ENCODE measurements around the gene EML4. TPM values are rescaled to one million over a fixed set of nuclear protein-coding genes. Genes with fewer than 3 reads are reported as not detected.

EML4 gene
- total and polyA plus RNA-seq, 4 experiments from 2014 or later = 52.8 to 172 (median 140) TPM

DNA sequence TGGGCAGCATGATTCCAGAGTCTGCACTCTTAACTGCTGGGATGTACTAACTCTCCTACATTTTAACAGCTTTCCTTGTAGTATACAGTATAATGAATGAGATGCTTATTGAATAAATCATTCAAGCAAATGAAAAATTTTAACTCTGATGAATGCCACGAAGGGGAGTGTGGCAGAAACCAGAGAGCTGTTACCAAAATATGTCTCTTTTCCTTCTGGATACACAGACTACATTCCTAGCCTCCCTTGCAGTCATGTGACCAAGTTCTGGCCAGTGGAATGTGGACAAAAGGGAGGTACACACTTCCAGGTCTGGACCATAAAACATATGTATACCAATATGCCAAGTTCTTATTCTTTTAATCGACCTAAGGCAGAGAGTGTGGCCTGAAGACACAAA lies 1.7 kb upstream of the EML4 start:
- H3K9me3 ChIP-seq (ENCODE audit: control insufficient read depth in 1 of 2, low read length in 2 of 2) = no peaks in the 10 kb centered on the region
- no peak overlapping the region for H3K27ac ChIP-seq (ENCODE audit: low read depth, low read length)
- no peaks in the 10 kb centered on the region for H3K27me3 Mint-ChIP-seq
- H3K36me3 Mint-ChIP-seq = peaks cover 0 to 3% of the 10 kb centered on the region in 2 donors
- H3K4me3 ChIP-seq (ENCODE audit: low read length in 2 of 2) = no peak overlapping the region
- no peaks in the 10 kb centered on the region for H3K27me3 ChIP-seq (ENCODE audit: insufficient read depth, low read length)
- no peaks in the 10 kb centered on the region for H3K9me3 Mint-ChIP-seq
- peak overlapping the region in 1 of 8 donors; percentile 3 for H3K4me3 Mint-ChIP-seq
- peak overlapping the region in 5 of 7 donors; percentile 33 to 79 (median 71) for H3K27ac Mint-ChIP-seq
- no peaks in the 10 kb centered on the region for H3K36me3 ChIP-seq (ENCODE audit: insufficient read depth, low read length)
- no peak for DNase-seq
- ChIA-PET CTCF (ENCODE audit: partially characterized antibody) (interaction anchor here (1.2 to 4.6 kb wide), 6 partner anchors 13 to 72 kb away, joined by 3 to 19 read pairs (median 5); no protein-coding TSS in a partner anchor), POLR2A (ENCODE audit: partially characterized antibody) (interaction anchor here (1.0 to 10.3 kb wide), 7 partner anchors 13 to 67 kb away, joined by 3 to 114 read pairs (median 6); no protein-coding TSS in a partner anchor)
- H3K4me1 ChIP-seq (ENCODE audit: insufficient read depth, low read length) = peaks cover 13% of the 10 kb centered on the region
- intact Hi-C loops (cut with micrococcal nuclease) = no loop called here
- peaks cover 0 to 14% (median 5%) of the 10 kb centered on the region in 4 donors for H3K4me1 Mint-ChIP-seq

DNA sequence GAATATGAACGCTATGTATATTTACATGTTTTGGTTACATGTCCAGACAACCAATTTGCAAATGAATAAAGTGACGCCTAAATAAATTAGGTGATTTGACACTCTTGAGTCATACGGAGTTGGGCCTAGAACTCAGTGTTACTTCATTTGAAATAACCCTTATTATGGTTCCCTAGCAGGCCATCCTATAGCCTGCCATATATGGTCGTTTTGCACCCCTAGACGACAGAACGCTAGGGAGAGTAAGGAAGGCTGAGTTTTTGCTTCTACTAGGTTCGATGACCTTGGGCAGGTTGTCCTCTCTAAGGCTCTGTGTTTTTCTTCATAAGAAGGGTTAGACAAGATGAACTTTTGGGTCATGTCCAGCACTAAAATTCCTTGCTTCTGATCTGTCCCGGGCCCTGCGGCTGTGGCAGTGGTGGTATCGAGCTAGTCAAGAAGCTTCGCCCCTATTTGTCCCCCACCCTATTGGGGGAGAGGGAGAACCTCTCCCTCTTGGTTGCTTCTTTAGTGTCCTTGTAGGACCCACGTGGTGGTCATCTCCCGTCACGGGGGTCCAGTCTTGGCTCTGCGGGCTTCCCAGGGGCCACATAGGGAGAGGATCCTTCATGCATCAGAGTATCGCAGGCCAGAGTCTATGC lies 574 bp upstream of the EML4 start:
- Histone ChIP-seq H3K27me3 (ENCODE audit: insufficient read depth, low read length) (no peaks in the 10 kb centered on the region), H3K9me3 (ENCODE audit: control insufficient read depth in 1 of 2, low read length in 2 of 2) (no peaks in the 10 kb centered on the region), H3K4me1 (ENCODE audit: insufficient read depth, low read length) (peaks cover 24% of the 10 kb centered on the region), H3K4me3 (ENCODE audit: low read length in 2 of 2) (no peak overlapping the region), H3K27ac (ENCODE audit: low read depth, low read length) (peak overlapping the region; percentile 55), H3K36me3 (ENCODE audit: insufficient read depth, low read length) (no peaks in the 10 kb centered on the region)
- Mint-ChIP-seq H3K27me3 (no peaks in the 10 kb centered on the region), H3K4me3 (peak overlapping the region in 5 of 8 donors; percentile 48 to 71 (median 65)), H3K36me3 (peaks cover 0 to 13% of the 10 kb centered on the region in 2 donors), H3K27ac (peak overlapping the region in 3 of 7 donors; percentile 84 to 95 (median 94)), H3K9me3 (no peaks in the 10 kb centered on the region), H3K4me1 (peaks cover 0 to 24% (median 12%) of the 10 kb centered on the region in 4 donors)
- intact Hi-C loops (cut with micrococcal nuclease) = loop anchor here (1.0 to 2.0 kb wide), 5 partner anchors 36 to 328 kb away; partner anchors contain the start of gene COX7A2L
- no peak for DNase-seq
- ChIA-PET CTCF (ENCODE audit: partially characterized antibody) (interaction anchor here (1.0 to 4.6 kb wide), 3 partner anchors 28 to 73 kb away, joined by 3 to 19 read pairs (median 6); no protein-coding TSS in a partner anchor), POLR2A (ENCODE audit: partially characterized antibody) (interaction anchor here (0.9 to 10.3 kb wide), 6 partner anchors 23 to 69 kb away, joined by 3 to 114 read pairs (median 4); no protein-coding TSS in a partner anchor)

GRCh38 chr2:42169874-42170521 lies 845 bp downstream of the EML4 start:
- CTCF ChIA-PET (ENCODE audit: partially characterized antibody) = interaction anchor here (1.0 to 5.5 kb wide), 6 partner anchors 26 to 73 kb away, joined by 3 to 60 read pairs (median 10); no protein-coding TSS in a partner anchor
- Histone ChIP-seq H3K27ac (ENCODE audit: low read depth, low read length) (peak overlapping the region; percentile 95), H3K4me1 (ENCODE audit: insufficient read depth, low read length) (peaks cover 34% of the 10 kb centered on the region), H3K36me3 (ENCODE audit: insufficient read depth, low read length) (no peaks in the 10 kb centered on the region), H3K9me3 (ENCODE audit: control insufficient read depth in 1 of 2, low read length in 2 of 2) (no peaks in the 10 kb centered on the region), H3K27me3 (ENCODE audit: insufficient read depth, low read length) (no peaks in the 10 kb centered on the region), H3K4me3 (ENCODE audit: low read length in 2 of 2) (peak overlapping the region; percentile 71 to 81)
- H3K27me3 Mint-ChIP-seq = no peaks in the 10 kb centered on the region
- H3K9me3 Mint-ChIP-seq = no peaks in the 10 kb centered on the region
- no peak overlapping the region for H3K27ac Mint-ChIP-seq
- peaks cover 0 to 30% (median 14%) of the 10 kb centered on the region in 4 donors for H3K4me1 Mint-ChIP-seq
- intact Hi-C loops (cut with micrococcal nuclease) = loop anchor here (1.0 to 2.0 kb wide), 7 partner anchors 37 to 329 kb away; partner anchors contain the start of gene COX7A2L
- peak; percentile 30 to 43 (median 37) for DNase-seq
- H3K4me3 Mint-ChIP-seq = no peak overlapping the region
- peaks cover 0 to 14% of the 10 kb centered on the region in 2 donors for H3K36me3 Mint-ChIP-seq
- POLR2A ChIA-PET (ENCODE audit: partially characterized antibody) = interaction anchor here (1.0 to 10.3 kb wide), 16 partner anchors 12 to 191 kb away, joined by 3 to 114 read pairs (median 9); partner anchors contain the start of gene COX7A2L

DNA sequence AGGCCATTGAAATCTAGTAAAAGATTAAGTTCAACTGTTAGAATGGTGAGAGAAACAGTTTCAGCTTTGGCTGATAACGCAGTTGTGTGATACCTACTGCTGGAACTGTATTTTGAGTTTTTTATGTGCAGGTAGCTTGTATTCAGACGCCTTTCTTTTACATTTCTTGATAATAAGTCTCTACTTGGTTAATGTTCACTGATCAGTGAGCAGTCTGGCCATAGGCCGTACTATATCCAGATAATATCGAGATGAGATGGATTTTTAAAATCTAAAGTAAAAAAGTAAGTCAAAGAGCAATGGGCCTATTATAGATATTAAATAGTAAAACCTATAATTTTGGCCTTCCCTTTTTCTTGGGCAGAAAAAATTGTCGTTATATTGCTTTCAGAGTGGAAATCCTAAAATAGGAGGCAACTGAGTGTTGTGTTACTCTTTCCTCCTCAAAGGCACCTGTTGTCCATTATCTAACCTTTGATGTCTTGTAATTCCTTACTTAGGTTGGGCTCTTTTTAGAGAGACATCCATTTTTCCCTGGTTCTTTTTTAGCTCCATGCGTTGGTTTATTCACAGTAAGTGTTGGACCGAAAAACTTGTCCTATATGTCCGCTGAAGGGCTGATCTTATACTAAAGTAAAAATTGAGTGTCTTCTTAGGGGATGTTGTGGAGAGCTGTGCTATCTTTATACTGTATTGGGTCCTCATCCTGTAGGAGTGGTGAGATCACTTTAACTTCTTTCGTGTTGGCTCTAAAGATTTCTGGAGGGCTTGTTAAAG lies 1.7 kb downstream of the EML4 start:
- ChIA-PET POLR2A (ENCODE audit: partially characterized antibody) (interaction anchor here (0.8 to 10.3 kb wide), 23 partner anchors 11 to 190 kb away, joined by 3 to 114 read pairs (median 5); partner anchors contain the start of gene COX7A2L), CTCF (ENCODE audit: partially characterized antibody) (interaction anchor here (0.6 to 5.5 kb wide), 13 partner anchors 11 to 158 kb away, joined by 3 to 60 read pairs (median 5); no protein-coding TSS in a partner anchor)
- H3K27me3 Mint-ChIP-seq = no peaks in the 10 kb centered on the region
- H3K4me3 Mint-ChIP-seq = no peak overlapping the region
- intact Hi-C loops (cut with micrococcal nuclease) = loop anchor here (1.0 kb wide), 3 partner anchors 25 to 156 kb away; no protein-coding TSS in a partner anchor
- H3K36me3 Mint-ChIP-seq = peaks cover under 1 to 15% of the 10 kb centered on the region in 2 donors
- no peak overlapping the region for H3K27ac Mint-ChIP-seq
- H3K9me3 Mint-ChIP-seq = no peaks in the 10 kb centered on the region
- Histone ChIP-seq H3K9me3 (ENCODE audit: control insufficient read depth in 1 of 2, low read length in 2 of 2) (no peaks in the 10 kb centered on the region), H3K27me3 (ENCODE audit: insufficient read depth, low read length) (no peaks in the 10 kb centered on the region), H3K4me3 (ENCODE audit: low read length in 2 of 2) (peak overlapping the region; percentile 71 to 81), H3K27ac (ENCODE audit: low read depth, low read length) (peak overlapping the region; percentile 95), H3K4me1 (ENCODE audit: insufficient read depth, low read length) (peaks cover 38% of the 10 kb centered on the region), H3K36me3 (ENCODE audit: insufficient read depth, low read length) (no peaks in the 10 kb centered on the region)
- no peak for DNase-seq
- peaks cover 4 to 38% (median 16%) of the 10 kb centered on the region in 4 donors for H3K4me1 Mint-ChIP-seq

DNA sequence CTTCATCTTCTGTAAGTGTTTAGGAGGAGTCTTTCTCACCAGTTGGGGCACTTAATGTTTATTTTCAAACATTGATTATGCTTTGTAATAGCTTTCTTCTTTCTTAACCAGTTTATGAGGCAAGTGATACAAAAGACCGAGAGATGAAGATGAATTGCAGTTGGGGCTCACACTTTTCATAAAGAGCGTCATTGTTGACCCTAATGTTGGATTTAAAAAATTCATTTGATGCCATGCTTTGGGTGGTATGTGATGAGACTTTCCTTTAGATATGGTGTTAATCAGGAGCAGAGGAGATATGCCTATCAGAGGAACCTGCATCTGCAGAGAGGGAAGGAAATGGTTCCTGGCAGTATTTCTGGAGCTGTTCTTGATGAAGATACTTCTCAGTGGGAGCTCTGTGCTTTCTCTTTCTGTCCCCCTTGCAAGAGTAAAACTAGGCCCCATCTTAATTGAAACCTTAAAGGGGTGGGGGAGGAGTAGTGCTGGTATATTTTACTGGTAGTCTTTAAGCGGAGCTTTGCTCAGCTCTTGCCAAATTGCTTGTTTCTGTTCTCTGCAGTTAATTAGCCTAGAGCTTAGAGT lies 2.3 kb downstream of the EML4 start:
- Histone ChIP-seq H3K27me3 (ENCODE audit: insufficient read depth, low read length) (no peaks in the 10 kb centered on the region), H3K4me3 (ENCODE audit: low read length in 2 of 2) (peak overlapping the region; percentile 71 to 81), H3K9me3 (ENCODE audit: control insufficient read depth in 1 of 2, low read length in 2 of 2) (no peaks in the 10 kb centered on the region), H3K4me1 (ENCODE audit: insufficient read depth, low read length) (peaks cover 45% of the 10 kb centered on the region), H3K36me3 (ENCODE audit: insufficient read depth, low read length) (no peaks in the 10 kb centered on the region), H3K27ac (ENCODE audit: low read depth, low read length) (peak overlapping the region; percentile 95)
- DNase-seq = peak in 4 of 5 donors; percentile 34 to 50 (median 40)
- Mint-ChIP-seq H3K9me3 (no peaks in the 10 kb centered on the region), H3K36me3 (peaks cover 7 to 22% of the 10 kb centered on the region in 2 donors), H3K27me3 (no peaks in the 10 kb centered on the region), H3K4me3 (no peak overlapping the region), H3K4me1 (peaks cover 11 to 45% (median 23%) of the 10 kb centered on the region in 4 donors), H3K27ac (no peak overlapping the region)
- intact Hi-C loops (cut with micrococcal nuclease) = loop anchor here (1.0 kb wide), 1 partner anchor 25 kb away; no protein-coding TSS in a partner anchor
- ChIA-PET CTCF (ENCODE audit: partially characterized antibody) (interaction anchor here (1.0 to 5.5 kb wide), 13 partner anchors 11 to 157 kb away, joined by 3 to 60 read pairs (median 6); no protein-coding TSS in a partner anchor), POLR2A (ENCODE audit: partially characterized antibody) (interaction anchor here (0.8 to 10.3 kb wide), 18 partner anchors 11 to 190 kb away, joined by 3 to 114 read pairs (median 8); partner anchors contain the start of gene COX7A2L)

- Mint-ChIP-seq H3K27ac (peak overlapping the region in 2 of 7 donors; percentile 76 to 83), H3K36me3 (peaks cover 8 to 22% of the 10 kb centered on the region in 2 donors), H3K27me3 (no peaks in the 10 kb centered on the region), H3K9me3 (no peaks in the 10 kb centered on the region), H3K4me3 (no peak overlapping the region), H3K4me1 (peaks cover 16 to 50% (median 25%) of the 10 kb centered on the region in 4 donors)
- POLR2A ChIA-PET (ENCODE audit: partially characterized antibody) = interaction anchor here (0.7 to 10.3 kb wide), 17 partner anchors 10 to 991 kb away, joined by 3 to 114 read pairs (median 7); partner anchors contain the start of gene COX7A2L
- intact Hi-C loops (cut with micrococcal nuclease) = no loop called here
- peaks cover 51% of the 10 kb centered on the region for H3K4me1 ChIP-seq (ENCODE audit: insufficient read depth, low read length)
- peak overlapping the region; percentile 95 for H3K27ac ChIP-seq (ENCODE audit: low read depth, low read length)
- H3K27me3 ChIP-seq (ENCODE audit: insufficient read depth, low read length) = no peaks in the 10 kb centered on the region
- DNase-seq = no peak
- CTCF ChIA-PET (ENCODE audit: partially characterized antibody) = interaction anchor here (1.0 to 5.5 kb wide), 11 partner anchors 10 to 157 kb away, joined by 3 to 60 read pairs (median 6); no protein-coding TSS in a partner anchor
- H3K9me3 ChIP-seq (ENCODE audit: control insufficient read depth in 1 of 2, low read length in 2 of 2) = no peaks in the 10 kb centered on the region
- H3K4me3 ChIP-seq (ENCODE audit: low read length in 2 of 2) = peak overlapping the region; percentile 71 to 81
- H3K36me3 ChIP-seq (ENCODE audit: insufficient read depth, low read length) = no peaks in the 10 kb centered on the region
These were observed 2.9 kb downstream of the EML4 start for GRCh38 chr2:42172020-42172419.
